Fibroblast of gingiva (primary cell): ENCODE results near the gene TBC1D3B.
"Not testable (repeated sequence)": the region's sequence is repeated elsewhere in the genome, so short reads cannot be mapped to it uniquely, and the experiment has no call there.

Source experiments
- DNase-seq: peaks from one replicate; pipeline ENCODE4 v3.0.0-alpha.2; 2011; ENCODE audit warnings: low read depth

Gene TBC1D3B

DNA sequence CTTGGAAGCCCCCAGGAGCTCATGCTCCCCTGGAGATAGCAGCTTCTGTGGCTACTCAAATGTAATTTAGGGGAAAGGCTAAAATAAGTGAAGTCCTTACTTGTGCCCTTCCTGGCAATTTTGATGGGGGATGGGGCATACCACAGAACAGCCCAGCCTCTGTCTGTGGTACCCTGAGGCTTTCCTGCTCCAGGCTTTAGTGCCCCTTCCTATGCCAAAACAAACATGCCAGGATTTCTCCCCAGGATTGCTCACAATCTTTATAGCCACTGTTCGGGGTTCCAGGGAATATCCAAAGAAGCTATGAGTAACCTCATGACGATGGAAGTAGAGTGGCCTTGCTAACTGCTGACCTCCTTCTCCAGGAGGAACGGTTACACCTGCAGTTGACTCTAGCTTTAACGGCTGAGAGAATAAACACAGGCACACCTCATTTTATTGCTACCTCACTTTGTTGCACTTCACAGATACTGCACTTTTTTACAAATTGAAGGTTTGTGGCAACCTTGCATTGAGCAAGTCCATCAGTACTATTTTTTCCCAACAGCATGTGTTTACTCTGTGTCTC is 47.9 kb downstream of the TBC1D3B start:
- no peak for DNase-seq

DNA sequence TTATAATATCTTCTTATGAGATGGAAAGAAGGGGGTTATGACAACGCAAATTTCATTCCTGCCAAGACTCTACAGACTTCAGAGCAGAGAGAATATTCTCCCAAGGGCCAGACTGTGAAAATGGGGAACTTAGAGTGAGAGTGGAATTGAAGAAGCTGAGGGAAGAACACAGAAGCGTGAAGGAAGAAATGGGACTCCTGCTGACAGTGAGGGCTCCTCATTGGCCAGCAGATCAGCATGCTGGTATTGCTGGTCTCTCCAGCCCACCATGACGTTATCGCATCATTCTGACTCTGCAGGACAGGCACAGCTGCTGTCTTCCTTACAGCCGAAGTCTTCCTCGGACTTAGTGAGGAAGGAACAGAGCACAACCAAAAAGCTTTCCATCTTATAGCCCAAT is 48.5 kb downstream of the TBC1D3B start:
- DNase-seq = no peak

DNA sequence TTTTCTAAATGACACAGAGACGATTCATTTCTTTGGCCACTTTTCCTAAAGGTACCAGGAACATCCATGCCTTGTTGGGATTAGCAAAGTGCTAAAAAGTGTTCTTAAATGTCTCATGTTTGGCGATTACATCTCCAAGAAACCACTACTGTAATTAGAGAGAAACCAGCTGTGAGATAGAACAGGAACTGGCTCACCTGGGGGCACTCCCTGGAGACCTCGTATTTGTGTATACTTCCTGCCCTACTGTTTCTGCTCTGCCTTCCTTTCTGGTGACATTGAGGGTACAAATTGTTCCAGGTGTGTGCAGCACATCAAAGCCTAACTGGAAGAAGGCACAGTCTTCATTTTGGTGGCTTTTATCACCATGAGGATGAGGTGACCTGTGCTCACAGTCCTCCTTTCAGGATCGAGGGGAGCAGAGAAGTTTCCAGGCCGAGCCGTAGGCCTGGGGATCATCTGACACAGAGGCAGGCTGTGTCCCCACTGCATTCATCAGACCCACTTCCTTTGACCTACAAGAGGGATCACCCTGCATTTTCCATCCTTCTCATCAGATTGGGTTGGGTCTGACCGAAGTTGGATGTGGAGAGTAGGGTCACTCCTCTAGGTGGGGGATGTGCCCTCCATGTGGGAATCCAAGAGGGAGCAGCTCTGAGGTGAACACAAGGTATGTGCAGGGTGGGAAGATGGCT is 49.1 kb downstream of the TBC1D3B start:
- DNase-seq = no peak

DNA sequence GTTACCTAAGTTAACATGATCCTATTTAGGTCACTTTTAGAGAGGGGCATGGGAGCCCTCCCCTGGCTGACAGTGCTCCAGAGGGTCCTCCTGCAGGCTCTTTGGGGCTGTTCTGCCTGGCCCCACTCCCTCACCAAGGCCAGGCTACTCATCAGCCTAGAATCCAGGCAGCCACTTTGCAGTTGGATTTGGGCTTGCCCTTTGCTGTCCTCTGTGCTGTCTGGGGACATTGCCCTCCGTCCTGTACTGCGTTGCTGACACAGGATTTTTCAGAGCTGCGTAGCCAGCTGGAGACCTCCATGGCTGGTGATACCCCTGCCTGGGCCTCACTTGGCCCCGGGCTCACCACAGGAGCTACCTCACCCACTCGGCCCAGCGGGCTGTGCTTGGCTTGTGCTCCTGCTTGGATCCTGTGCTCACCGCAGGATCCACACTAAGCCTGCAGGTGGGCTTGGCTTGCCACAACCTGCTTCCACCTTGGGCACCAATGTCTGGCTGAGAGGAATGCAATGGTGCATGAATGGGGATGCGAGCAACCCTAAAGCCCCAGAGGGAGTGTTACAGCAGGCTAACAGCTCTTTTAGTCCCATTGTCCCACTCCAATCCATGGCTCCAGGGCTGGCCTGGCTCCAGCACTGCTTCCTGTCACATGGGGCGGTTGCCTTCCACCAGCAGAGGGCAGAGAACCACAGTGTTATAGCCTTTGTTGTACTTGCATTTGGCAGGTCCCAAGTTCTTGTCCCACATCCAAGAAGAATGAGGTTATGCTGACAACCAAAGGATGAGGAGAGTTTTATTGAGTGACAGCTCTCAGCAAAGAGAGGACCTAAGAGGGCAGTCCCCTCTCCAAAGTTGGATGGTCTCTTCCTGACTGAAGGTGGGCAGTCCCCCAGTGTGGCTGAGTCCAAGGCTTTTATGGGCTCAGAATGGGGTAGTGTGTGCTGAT is 51.3 kb downstream of the TBC1D3B start:
- DNase-seq = no peak

DNA sequence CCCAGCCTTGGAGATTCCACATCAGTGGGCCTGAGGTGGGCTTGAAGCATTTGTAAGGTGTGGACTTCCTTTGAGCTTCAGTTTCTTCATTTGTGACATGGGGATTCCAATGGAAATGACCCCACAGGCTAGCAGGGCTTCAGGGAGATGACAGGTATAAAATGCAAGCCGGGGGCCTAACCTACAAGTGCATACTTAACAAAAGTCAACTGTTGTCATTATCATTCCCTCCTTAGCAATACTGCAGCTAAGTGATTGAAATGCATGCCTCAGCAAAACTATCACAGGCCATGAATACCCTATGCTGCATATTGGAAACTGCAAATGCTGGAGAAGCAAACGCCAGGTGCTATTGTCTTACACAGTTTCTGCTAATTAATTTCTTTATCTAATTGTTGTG is 53.0 kb downstream of the TBC1D3B start:
- no peak for DNase-seq

DNA sequence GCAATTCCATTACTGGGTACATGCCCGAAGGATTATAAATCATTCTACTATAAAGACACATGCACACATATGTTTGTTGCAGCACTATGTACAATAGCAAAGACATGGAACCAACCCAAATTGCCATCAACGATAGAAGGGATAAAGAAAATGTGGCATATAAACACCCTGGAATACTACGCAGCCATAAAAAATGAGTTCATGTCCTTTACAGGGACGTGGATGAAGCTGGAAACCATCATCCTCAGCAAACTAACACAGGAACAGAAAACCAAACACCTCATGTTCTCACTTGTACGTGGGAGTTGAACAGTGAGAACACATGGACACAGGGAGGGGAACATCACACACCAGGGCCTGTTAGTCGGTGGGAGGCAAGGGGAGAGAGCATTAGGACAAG is 55.3 kb downstream of the TBC1D3B start:
- not testable (repeated sequence) for DNase-seq

DNA sequence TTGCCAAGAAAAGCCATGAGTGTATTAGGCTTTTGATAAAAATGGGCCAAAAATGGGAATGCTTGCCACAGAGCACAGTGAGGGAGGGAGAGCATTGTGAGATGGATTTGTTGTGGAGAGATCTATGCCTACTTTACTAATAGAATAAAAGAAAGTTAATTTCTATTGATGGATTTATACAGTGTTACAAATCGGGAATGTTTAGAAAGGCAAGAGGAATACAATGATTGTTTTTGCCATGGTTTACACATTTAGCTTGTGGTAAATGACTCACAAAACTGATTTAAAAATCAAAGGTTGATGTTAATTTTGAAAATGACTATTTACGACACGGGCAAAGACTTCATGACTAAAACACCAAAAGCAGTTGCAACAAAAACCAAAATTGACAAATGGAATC is 56.2 kb downstream of the TBC1D3B start:
- no peak for DNase-seq

DNA sequence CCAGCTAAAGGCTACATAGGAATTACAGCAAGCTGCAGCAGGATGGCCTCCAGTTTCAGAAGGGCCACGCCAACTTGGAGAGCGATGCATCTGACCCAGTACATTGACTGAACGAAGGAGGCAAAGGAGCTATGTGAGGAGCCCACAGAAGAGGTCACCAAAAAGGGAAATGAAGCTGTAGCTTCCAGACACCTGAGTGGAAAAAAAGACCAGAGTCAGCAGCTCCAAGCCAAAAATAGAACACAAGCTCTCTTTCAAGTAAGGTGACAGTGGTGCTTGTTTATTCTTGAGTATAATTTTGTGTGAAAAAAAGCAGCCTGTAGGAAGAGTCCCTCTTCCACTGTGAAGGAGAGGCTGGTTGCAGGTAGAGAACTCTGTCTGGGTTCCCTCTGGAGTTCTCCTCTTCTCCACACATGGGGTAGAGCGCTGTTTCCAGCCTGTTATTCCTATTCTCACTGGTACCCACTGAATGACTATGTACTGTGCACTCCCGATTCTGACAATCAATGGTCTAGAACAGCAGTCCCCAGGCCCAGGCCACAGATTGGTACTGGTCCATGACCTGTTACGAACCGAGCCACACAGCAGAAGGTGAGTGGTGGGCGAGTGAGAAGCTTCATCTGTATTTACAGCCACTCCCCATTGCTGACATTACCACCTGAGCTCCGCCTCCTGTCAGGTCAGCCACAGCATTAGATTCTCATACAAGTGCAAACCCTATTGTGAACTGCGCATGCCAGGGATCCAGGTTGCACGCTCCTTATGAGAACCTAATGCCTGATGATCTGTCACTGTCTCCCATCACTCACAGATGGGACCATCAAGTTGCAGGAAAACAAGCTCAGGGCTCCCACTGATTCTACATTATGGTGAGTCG is 57.7 kb downstream of the TBC1D3B start:
- DNase-seq = no peak

DNA sequence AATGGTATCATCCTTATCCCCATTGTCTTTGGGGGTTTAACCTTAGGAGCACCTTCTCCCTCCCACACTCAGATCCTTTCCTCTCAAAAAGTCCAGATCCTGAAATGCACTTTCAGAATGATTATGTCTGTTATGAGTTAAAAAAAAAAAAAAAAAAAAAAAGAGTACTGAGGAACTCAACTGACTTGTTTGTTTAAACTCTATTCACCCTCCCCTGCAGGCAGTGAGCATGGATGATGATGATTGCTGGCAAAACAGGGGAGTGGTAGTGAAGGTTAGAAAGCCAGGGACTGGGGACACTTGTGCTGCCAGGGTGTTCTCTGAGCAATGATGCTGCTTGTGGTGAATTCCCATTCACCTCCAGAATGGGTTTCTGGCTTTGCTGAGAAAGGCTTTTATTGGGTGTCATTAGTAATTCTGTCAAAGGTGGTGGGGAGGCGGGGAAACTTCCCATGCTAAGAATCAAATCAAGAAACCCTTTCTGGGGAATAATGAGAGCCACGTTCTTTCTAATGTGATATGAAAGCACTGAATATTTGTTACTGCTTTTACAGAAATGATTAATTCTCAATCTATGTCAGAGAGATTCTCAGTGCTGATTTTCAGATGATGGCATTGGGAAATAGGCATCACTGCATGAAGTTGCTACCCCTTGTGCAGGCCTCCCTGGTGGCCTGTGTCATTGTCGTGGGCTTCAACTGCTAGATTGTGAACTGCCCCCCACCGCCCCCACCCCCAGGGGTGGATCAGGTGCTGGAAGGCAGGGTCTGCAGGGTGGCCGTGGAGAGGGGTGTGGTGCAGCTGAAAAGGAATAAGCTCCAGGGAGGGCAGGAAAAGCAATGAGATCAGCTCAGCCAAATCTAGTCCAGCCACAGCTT is 58.7 kb downstream of the TBC1D3B start:
- no peak for DNase-seq
